Bronchial epithelial cell (primary cell): ENCODE measurements around the gene ATXN1L. TPM values are rescaled to one million over a fixed set of nuclear protein-coding genes. Genes with fewer than 3 reads are reported as not detected.

Experiments used
- DNase-seq: peaks from one replicate; pipeline ENCODE4 v3.0.0-alpha.2; 2010; ENCODE audit warnings: low read depth
- FAIRE-seq: peaks from 2 replicates; lab custom pipeline; 2011; peaks lifted over from hg19 to GRCh38; lab: Jason Lieb, UNC
- H3K27me3 ChIP-seq: 2 replicates; pipeline ENCODE4 v1.5.1; 2011; ENCODE audit warnings: low read length; ENCODE audit not compliant: control insufficient read depth, insufficient read depth
- H3K36me3 ChIP-seq: 2 replicates; pipeline ENCODE4 v1.5.1; 2011; ENCODE audit warnings: low read length; ENCODE audit not compliant: control insufficient read depth, insufficient read depth
- H3K4me3 ChIP-seq: 2 replicates; pipeline ENCODE4 v1.5.1; 2011; ENCODE audit warnings: mild to moderate bottlenecking, low read depth, low read length, control low read depth
- total RNA-seq: library from RNA; depleted of rRNA; stranded (reverse); fragments of >200 nt; gene quantifications from 2 replicates; pipeline ENCODE4 v1.2.1, GENCODE V29; 2014
- TF ChIP-seq, protein P1 (sequence below): IDR thresholded peaks from 2 replicates; pipeline ENCODE4 v1.5.1; 2011; ENCODE audit warnings: mild to moderate bottlenecking, moderate library complexity, low read length, control low read depth, inconsistent platforms; ENCODE audit not compliant: insufficient read depth, severe bottlenecking

Gene ATXN1L, protein sequence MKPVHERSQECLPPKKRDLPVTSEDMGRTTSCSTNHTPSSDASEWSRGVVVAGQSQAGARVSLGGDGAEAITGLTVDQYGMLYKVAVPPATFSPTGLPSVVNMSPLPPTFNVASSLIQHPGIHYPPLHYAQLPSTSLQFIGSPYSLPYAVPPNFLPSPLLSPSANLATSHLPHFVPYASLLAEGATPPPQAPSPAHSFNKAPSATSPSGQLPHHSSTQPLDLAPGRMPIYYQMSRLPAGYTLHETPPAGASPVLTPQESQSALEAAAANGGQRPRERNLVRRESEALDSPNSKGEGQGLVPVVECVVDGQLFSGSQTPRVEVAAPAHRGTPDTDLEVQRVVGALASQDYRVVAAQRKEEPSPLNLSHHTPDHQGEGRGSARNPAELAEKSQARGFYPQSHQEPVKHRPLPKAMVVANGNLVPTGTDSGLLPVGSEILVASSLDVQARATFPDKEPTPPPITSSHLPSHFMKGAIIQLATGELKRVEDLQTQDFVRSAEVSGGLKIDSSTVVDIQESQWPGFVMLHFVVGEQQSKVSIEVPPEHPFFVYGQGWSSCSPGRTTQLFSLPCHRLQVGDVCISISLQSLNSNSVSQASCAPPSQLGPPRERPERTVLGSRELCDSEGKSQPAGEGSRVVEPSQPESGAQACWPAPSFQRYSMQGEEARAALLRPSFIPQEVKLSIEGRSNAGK
- 9.2 and 12.9 TPM in 2 replicates for total RNA-seq

GRCh38 chr16:71845639-71846430, at the start of gene ATXN1L:
Gene ATXN1L (plus strand): TSS chr16:71845976. CDS start chr16:71849741, 3,765 bp downstream.
- FAIRE-seq: no peak
- H3K36me3 ChIP-seq: peaks cover 15% of the 10 kb centered on the region
- TF ChIP-seq, protein P1, sequence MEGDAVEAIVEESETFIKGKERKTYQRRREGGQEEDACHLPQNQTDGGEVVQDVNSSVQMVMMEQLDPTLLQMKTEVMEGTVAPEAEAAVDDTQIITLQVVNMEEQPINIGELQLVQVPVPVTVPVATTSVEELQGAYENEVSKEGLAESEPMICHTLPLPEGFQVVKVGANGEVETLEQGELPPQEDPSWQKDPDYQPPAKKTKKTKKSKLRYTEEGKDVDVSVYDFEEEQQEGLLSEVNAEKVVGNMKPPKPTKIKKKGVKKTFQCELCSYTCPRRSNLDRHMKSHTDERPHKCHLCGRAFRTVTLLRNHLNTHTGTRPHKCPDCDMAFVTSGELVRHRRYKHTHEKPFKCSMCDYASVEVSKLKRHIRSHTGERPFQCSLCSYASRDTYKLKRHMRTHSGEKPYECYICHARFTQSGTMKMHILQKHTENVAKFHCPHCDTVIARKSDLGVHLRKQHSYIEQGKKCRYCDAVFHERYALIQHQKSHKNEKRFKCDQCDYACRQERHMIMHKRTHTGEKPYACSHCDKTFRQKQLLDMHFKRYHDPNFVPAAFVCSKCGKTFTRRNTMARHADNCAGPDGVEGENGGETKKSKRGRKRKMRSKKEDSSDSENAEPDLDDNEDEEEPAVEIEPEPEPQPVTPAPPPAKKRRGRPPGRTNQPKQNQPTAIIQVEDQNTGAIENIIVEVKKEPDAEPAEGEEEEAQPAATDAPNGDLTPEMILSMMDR: no peak
- peak; percentile 66 for DNase-seq
- H3K4me3 ChIP-seq: peak within 1 kb of the TSS; percentile 99
- no peaks in the 10 kb centered on the region for H3K27me3 ChIP-seq

- peaks cover 2% of the 10 kb centered on the region for H3K36me3 ChIP-seq
- no peak overlapping the region for H3K4me3 ChIP-seq
- no peaks in the 10 kb centered on the region for H3K27me3 ChIP-seq
- TF ChIP-seq, protein P1: no peak
- FAIRE-seq (no peak), DNase-seq (no peak)
Measured at GRCh38 chr16:71796501-71797097, 49.2 kb upstream of the ATXN1L start.

DNA sequence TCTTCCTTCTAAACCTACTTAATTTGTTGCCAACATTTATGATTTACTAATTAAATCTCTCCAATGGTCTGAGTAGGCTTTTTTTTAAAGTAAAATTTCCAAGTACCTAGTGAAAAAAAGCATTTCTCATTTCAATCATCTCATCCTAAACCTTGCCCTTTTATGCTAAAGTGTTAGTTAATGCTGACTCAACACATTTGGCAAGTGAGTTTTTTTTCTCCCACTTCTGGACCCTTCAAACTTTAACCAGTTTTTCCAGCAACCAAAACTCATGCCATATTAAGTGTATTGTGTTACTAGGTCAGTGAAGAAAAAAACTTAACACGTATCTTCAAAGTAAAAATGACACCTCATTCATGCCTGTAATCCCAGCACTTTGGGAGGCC, 42.5 kb upstream of the ATXN1L start:
- DNase-seq (no peak), FAIRE-seq (no peak)
- peaks cover 1% of the 10 kb centered on the region for H3K36me3 ChIP-seq
- no peaks in the 10 kb centered on the region for H3K27me3 ChIP-seq
- H3K4me3 ChIP-seq: no peak overlapping the region
- TF ChIP-seq, protein P1: no peak

DNA sequence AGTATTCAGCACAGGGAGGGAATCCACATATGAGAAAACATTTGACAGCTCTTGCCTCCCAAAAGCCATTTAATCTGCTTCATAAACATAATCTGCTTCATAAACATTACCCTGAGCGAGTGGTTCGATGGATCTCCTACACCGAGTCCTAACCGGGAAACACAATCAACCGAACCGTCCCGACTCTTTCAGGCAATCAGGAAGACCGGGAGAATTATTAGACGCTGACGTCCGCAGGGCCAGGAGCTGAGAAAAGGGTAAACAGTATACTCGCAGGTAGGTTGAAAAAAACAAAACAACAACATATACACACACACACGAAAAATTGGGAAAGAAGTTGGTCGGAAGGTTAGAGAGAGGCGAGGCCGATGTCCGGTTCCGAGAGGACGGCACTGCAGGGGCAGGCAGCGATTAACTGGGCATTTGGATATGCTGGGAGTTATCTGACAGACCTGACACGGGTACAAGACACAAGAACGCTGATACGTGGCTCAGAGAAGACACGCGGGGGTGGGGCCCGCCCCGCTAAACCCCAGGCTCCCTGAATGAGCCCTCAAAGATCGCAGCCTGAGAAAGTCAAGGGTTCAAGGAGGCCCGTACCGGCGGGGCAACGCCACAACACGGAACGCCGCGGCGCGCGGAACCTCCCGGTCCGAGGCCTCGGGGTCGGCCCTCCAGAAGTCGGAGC, 37.7 kb upstream of the ATXN1L start:
- no peak for FAIRE-seq
- no peaks in the 10 kb centered on the region for H3K36me3 ChIP-seq
- peak overlapping the region; percentile 96 for H3K4me3 ChIP-seq
- peak; percentile 40 for DNase-seq
- TF ChIP-seq, protein P1: no peak
- H3K27me3 ChIP-seq: no peaks in the 10 kb centered on the region
